B cell (primary cell): Measurements from ENCODE around the gene CCIN. TPM values are rescaled to one million over a fixed set of nuclear protein-coding genes. Genes with fewer than 3 reads are reported as not detected.

ENCODE experiments used
- ATAC-seq: fragments of 200-7000 bp; cut with Tn5 transposase; one replicate; pipeline ENCODE4 v1.10.0; 2021; ENCODE audit warnings: low read depth, mild to moderate bottlenecking, moderate number of reproducible peaks, moderate library complexity
- CTCF ChIA-PET: fragments of 350-600 bp; sonication (Branson Sonifier 250); formaldehyde crosslinking; loops from one replicate; lab custom pipeline; 2021; ENCODE audit warnings: antibody characterized with exemption, inconsistent platforms; lab: Charles Lee
- POLR2A ChIA-PET: fragments of 350-600 bp; sonication (Branson Sonifier 250); formaldehyde crosslinking; loops from one replicate; lab custom pipeline; 2021; ENCODE audit warnings: antibody characterized with exemption; lab: Charles Lee
- DNase-seq: peaks from one replicate; pipeline ENCODE4 v3.0.0; 2013
- H2AFZ ChIP-seq: 2 replicates; pipeline ENCODE4 v1.6.1; 2012; ENCODE audit warnings: mild to moderate bottlenecking, low read depth, low read length; ENCODE audit not compliant: insufficient read depth, poor library complexity, severe bottlenecking
- H3K27ac ChIP-seq, 2 donors: 1 replicate in 1 of 2; 2 replicates in 1 of 2; pipeline ENCODE4 v1.5.1; 2012 to 2013; ENCODE audit warnings: low read length in 2 of 2, mild to moderate bottlenecking in 2 of 2, moderate library complexity in 1 of 2
- H3K27me3 ChIP-seq, 4 experiments: fragments of 200-600 bp in 1 of 4; sonication (generic) in 1 of 4; replicated peaks in 1 of 4; 1 replicate in 2 of 4; 2 replicates in 2 of 4; pipeline versions ENCODE4 v1.6.1 to v1.7.0; 2013 to 2016; ENCODE audit warnings: low read length in 3 of 4, mild to moderate bottlenecking in 2 of 4, mixed read lengths in 1 of 4, moderate library complexity in 1 of 4; ENCODE audit not compliant: insufficient read depth in 4 of 4, control insufficient read depth in 3 of 4; ENCODE audit errors: control extremely low read depth in 1 of 4
- H3K36me3 ChIP-seq, 2 experiments: replicated peaks in 1 of 2; 1 replicate in 1 of 2; 2 replicates in 1 of 2; pipeline versions ENCODE4 v1.6.1 to v1.7.1; 2013; ENCODE audit warnings: low read length in 1 of 2; ENCODE audit not compliant: insufficient read depth in 2 of 2, control insufficient read depth in 1 of 2; ENCODE audit errors: control extremely low read depth in 1 of 2, extremely low read depth in 1 of 2
- H3K4me1 ChIP-seq, 2 donors: fragments of 200-600 bp in 1 of 2; sonication (generic) in 1 of 2; 1 replicate in 1 of 2; 2 replicates in 1 of 2; pipeline versions ENCODE4 v1.5.1 to v1.6.1; 2013 to 2017; ENCODE audit warnings: low read length in 2 of 2; ENCODE audit not compliant: control insufficient read depth in 2 of 2, insufficient read depth in 2 of 2
- H3K4me2 ChIP-seq: replicated peaks from 2 replicates; pipeline ENCODE3; 2012; ENCODE audit warnings: mild to moderate bottlenecking, low read depth, low read length; ENCODE audit not compliant: poor library complexity, severe bottlenecking
- H3K4me3 ChIP-seq, 5 experiments: fragments of 200-600 bp in 1 of 5; sonication (generic) in 1 of 5; 1 replicate in 3 of 5; 2 replicates in 2 of 5; pipeline versions ENCODE4 v1.5.1 to v1.7.0; 2011 to 2016; ENCODE audit warnings: low read length in 4 of 5, mild to moderate bottlenecking in 4 of 5, low read depth in 2 of 5, control low read depth in 1 of 5, moderate library complexity in 1 of 5; ENCODE audit not compliant: insufficient read depth in 1 of 5; ENCODE audit errors: control extremely low read depth in 1 of 5, extremely low read depth in 1 of 5
- H3K79me2 ChIP-seq: fragments of 200-600 bp; sonication (generic); one replicate; pipeline ENCODE4 v1.6.0; 2016; ENCODE audit warnings: low read length; ENCODE audit not compliant: control insufficient read depth, insufficient read depth
- H3K9ac ChIP-seq: fragments of 200-600 bp; sonication (generic); 2 replicates; pipeline ENCODE4 v1.6.1; 2017; ENCODE audit warnings: mild to moderate bottlenecking, low read length, moderate library complexity
- H3K9me3 ChIP-seq, 3 donors: one replicate each; pipeline versions ENCODE4 v1.6.1 to v1.7.1; 2013; ENCODE audit warnings: low read length in 2 of 3; ENCODE audit not compliant: control insufficient read depth in 2 of 3, insufficient read depth in 1 of 3; ENCODE audit errors: control extremely low read depth in 1 of 3
- H4K20me1 ChIP-seq: 2 replicates; pipeline ENCODE4 v1.6.0; 2012; ENCODE audit warnings: mild to moderate bottlenecking, low read length; ENCODE audit not compliant: insufficient read depth, control insufficient read depth, poor library complexity, severe bottlenecking
- H3K27ac Mint-ChIP-seq: one replicate; pipeline ENCODE4 v1.8.0; 2021; ENCODE audit warnings: mixed read lengths
- H3K27me3 Mint-ChIP-seq: one replicate; pipeline ENCODE4 v1.8.0; 2021; ENCODE audit warnings: mixed read lengths
- H3K4me1 Mint-ChIP-seq: one replicate; pipeline ENCODE4 v1.8.0; 2021; ENCODE audit warnings: mixed read lengths
- H3K4me3 Mint-ChIP-seq: one replicate; pipeline ENCODE4 v1.8.0; 2021; ENCODE audit warnings: mixed read lengths
- H3K9me3 Mint-ChIP-seq: one replicate; pipeline ENCODE4 v1.8.0; 2022; ENCODE audit warnings: mixed read lengths; ENCODE audit not compliant: insufficient read depth
- CTCF ChIP-seq: fragments of 200-600 bp; IDR thresholded peaks from one replicate; pipeline ENCODE4 v1.8.0; 2022; ENCODE audit warnings: antibody characterized with exemption, mild to moderate bottlenecking
- EZH2 ChIP-seq: IDR thresholded peaks from 2 replicates; pipeline ENCODE4 v1.6.1; 2012; ENCODE audit warnings: borderline replicate concordance, low read depth, mild to moderate bottlenecking, moderate library complexity, low read length; ENCODE audit not compliant: insufficient read depth, poor library complexity, severe bottlenecking
- WGBS: methylation state at CpG from one replicate; pipeline ENCODE4 v1.1.5; 2013; ENCODE audit warnings: missing lambda C conversion rate; ENCODE audit not compliant: insufficient coverage; 5-methylcytosine and 5-hydroxymethylcytosine counted together
- intact Hi-C: fragments of 100-400 bp; cut with micrococcal nuclease; formaldehyde crosslinking; loops from one replicate; pipeline ENCODE4 v1.10.0; 2022
- polyA plus RNA-seq: library from polyadenylated mRNA; depleted of rRNA; stranded (reverse); fragments of >200 nt; gene quantifications from 2 replicates; pipeline ENCODE4 v1.2.3, GENCODE V29; 2012
- total RNA-seq, 2 donors: library from RNA; stranded (reverse); fragments of 120-200 nt in 1 of 2; gene quantifications; 1 replicate in 1 of 2; 2 replicates in 1 of 2; pipeline versions ENCODE4 v1.2.3 to v1.2.4, GENCODE V29; 2013 to 2022

Gene CCIN
- total and polyA plus RNA-seq, 2 donors (not counting 1 experiment from before 2014, with no cell fraction given): 0.15 TPM; not detected in 1

- Mint-ChIP-seq H3K9me3 (no peaks in the 10 kb centered on the region), H3K4me3 (no peak overlapping the region), H3K27me3 (no peaks in the 10 kb centered on the region), H3K27ac (no peak overlapping the region), H3K4me1 (peaks cover 7% of the 10 kb centered on the region)
- Histone ChIP-seq H3K4me1 (no peaks in the 10 kb centered on the region), H3K36me3 (peaks cover 3 to 96% of the 10 kb centered on the region in 2 experiments), H2AFZ (no peak overlapping the region), H3K9ac (no peak overlapping the region), H3K9me3 (no peaks in the 10 kb centered on the region), H3K79me2 (peaks cover 94% of the 10 kb centered on the region), H3K4me2 (no peak overlapping the region), H3K4me3 (no peak overlapping the region), H4K20me1 (peaks cover 71% of the 10 kb centered on the region), H3K27me3 (no peaks in the 10 kb centered on the region), H3K27ac (no peak overlapping the region)
- ChIA-PET CTCF (no interaction called here), POLR2A (no interaction called here)
- intact Hi-C loops: no loop called here
- DNase-seq: no peak
- no peak for ATAC-seq
- WGBS: 86% methylated on average over 9 of the region's 11 CpGs
- TF ChIP-seq CTCF: no peak
- no peak for TF ChIP-seq EZH2
These were observed 35.8 kb downstream of the CCIN start for GRCh38 chr9:36204906-36205547.

- H3K79me2 ChIP-seq: peaks cover 83% of the 10 kb centered on the region
- ATAC-seq (no peak), DNase-seq (no peak)
- no peaks in the 10 kb centered on the region for H3K9me3 Mint-ChIP-seq
- peaks cover 81% of the 10 kb centered on the region for H4K20me1 ChIP-seq
- POLR2A ChIA-PET: no interaction called here
- H3K4me2 ChIP-seq: no peak overlapping the region
- H3K27me3 ChIP-seq: no peaks in the 10 kb centered on the region
- no peaks in the 10 kb centered on the region for H3K9me3 ChIP-seq
- 96% methylated on average over 3 of the region's 4 CpGs for WGBS
- H3K27ac Mint-ChIP-seq: no peak overlapping the region
- H3K27ac ChIP-seq: no peak overlapping the region
- H3K4me1 ChIP-seq: no peaks in the 10 kb centered on the region
- peaks cover 7% of the 10 kb centered on the region for H3K4me1 Mint-ChIP-seq
- no peaks in the 10 kb centered on the region for H3K27me3 Mint-ChIP-seq
- no peak overlapping the region for H3K9ac ChIP-seq
- H3K4me3 Mint-ChIP-seq: no peak overlapping the region
- intact Hi-C loops: no loop called here
- H2AFZ ChIP-seq: no peak overlapping the region
- H3K4me3 ChIP-seq: no peak overlapping the region
- H3K36me3 ChIP-seq: peaks cover 3 to 94% of the 10 kb centered on the region in 2 experiments
- CTCF ChIA-PET: interaction anchor here (0.6 to 1.2 kb wide), 3 partner anchors 18 to 376 kb away, joined by 3 read pairs; no protein-coding TSS in a partner anchor
- TF ChIP-seq EZH2: no peak
- no peak for TF ChIP-seq CTCF
These were observed 37.8 kb downstream of the CCIN start for GRCh38 chr9:36207016-36207415.
